ENCODE data around the gene BRD9.

BRD9 gene

GRCh38 chr5:868428-869135 is 24.0 kb downstream of the BRD9 start:
- DNase-seq (ENCODE audit: low spot score), result no peak
- TF ChIP-seq CTCF (IDR thresholded peaks at IDR 0.05; ENCODE audit: extremely low read depth, insufficient read depth, missing control alignments), result no peak
- in situ Hi-C loops (cut with MboI; ENCODE audit: low pct_unique_long_range_greater_than_20kb, low sequenced_read_pairs, unreplicated experiment), result no loop called here

GRCh38 chr5:867300-867870 is 25.2 kb downstream of the BRD9 start:
- no peak for TF ChIP-seq CTCF (IDR thresholded peaks at IDR 0.05; ENCODE audit: extremely low read depth, insufficient read depth, missing control alignments)
- no peak for DNase-seq (ENCODE audit: low spot score)
- in situ Hi-C loops (cut with MboI; ENCODE audit: low pct_unique_long_range_greater_than_20kb, low sequenced_read_pairs, unreplicated experiment), result no loop called here

GRCh38 chr5:865771-866170 is 26.8 kb downstream of the BRD9 start:
- in situ Hi-C loops (cut with MboI; ENCODE audit: low pct_unique_long_range_greater_than_20kb, low sequenced_read_pairs, unreplicated experiment), result no loop called here
- TF ChIP-seq CTCF (IDR thresholded peaks at IDR 0.05; ENCODE audit: extremely low read depth, insufficient read depth, missing control alignments), result no peak
- no peak for DNase-seq (ENCODE audit: low spot score)

- in situ Hi-C loops (cut with MboI; ENCODE audit: low pct_unique_long_range_greater_than_20kb, low sequenced_read_pairs, unreplicated experiment), result no loop called here
Measured at GRCh38 chr5:865168-865521, 27.5 kb downstream of the BRD9 start.

GRCh38 chr5:864492-865167 is 28.0 kb downstream of the BRD9 start:
- in situ Hi-C loops (cut with MboI; ENCODE audit: low pct_unique_long_range_greater_than_20kb, low sequenced_read_pairs, unreplicated experiment), result no loop called here
- no peak for TF ChIP-seq CTCF (IDR thresholded peaks at IDR 0.05; ENCODE audit: extremely low read depth, insufficient read depth, missing control alignments)
- no peak for DNase-seq (ENCODE audit: low spot score)

More at GRCh38 chr5:865168-865521, 27.5 kb downstream of the BRD9 start:
- no peak for DNase-seq (ENCODE audit: low spot score)
- TF ChIP-seq CTCF (IDR thresholded peaks at IDR 0.05; ENCODE audit: extremely low read depth, insufficient read depth, missing control alignments), result no peak

- TF ChIP-seq CTCF (IDR thresholded peaks at IDR 0.05; ENCODE audit: extremely low read depth, insufficient read depth, missing control alignments), result no peak
- in situ Hi-C loops (cut with MboI; ENCODE audit: low pct_unique_long_range_greater_than_20kb, low sequenced_read_pairs, unreplicated experiment), result no loop called here
- DNase-seq (ENCODE audit: low spot score), result no peak
Measured at GRCh38 chr5:863244-863805, 29.3 kb downstream of the BRD9 start.

Measured in GM13977 (cell line).